Ovary (tissue), 3 donors: ENCODE results near the gene CCL23.

Source experiments
- EP300 ChIP-seq: sonication (generic); formaldehyde crosslinking; IDR thresholded peaks from one replicate; pipeline ENCODE4 v1.6.1; 2017; ENCODE audit warnings: antibody characterized with exemption
- TF ChIP-seq, protein P1 (sequence below), 3 donors: fragments of 450-650 bp in 2 of 3; fragments of 200-600 bp in 1 of 3; IDR thresholded peaks; one replicate each; pipeline versions ENCODE4 v1.5.1 to v1.8.0; 2016 to 2022; ENCODE audit warnings: antibody characterized with exemption in 3 of 3, mild to moderate bottlenecking in 1 of 3
- donor health status: DM: no; HTN: no; CAD: no.

DNA sequence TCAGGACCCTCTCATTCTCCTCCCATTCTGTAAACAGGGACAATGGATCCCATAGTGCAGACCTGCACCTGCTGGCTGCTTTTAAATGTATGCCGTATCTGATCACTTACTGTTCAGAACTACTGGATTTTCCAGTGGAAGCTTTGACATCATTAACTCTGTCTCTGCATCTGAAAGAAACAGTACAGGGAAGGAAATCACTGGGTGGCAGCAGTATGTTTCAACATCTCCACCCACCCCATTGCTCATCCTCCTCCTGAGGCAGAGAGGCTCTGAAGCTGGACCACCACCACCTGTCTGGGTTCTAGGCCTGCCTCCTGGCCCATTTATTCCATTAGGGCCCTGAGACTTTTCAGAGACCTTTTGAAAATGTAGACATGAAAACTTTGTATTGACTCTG lies 19.0 kb downstream of the CCL23 start:
- TF ChIP-seq, protein P1, sequence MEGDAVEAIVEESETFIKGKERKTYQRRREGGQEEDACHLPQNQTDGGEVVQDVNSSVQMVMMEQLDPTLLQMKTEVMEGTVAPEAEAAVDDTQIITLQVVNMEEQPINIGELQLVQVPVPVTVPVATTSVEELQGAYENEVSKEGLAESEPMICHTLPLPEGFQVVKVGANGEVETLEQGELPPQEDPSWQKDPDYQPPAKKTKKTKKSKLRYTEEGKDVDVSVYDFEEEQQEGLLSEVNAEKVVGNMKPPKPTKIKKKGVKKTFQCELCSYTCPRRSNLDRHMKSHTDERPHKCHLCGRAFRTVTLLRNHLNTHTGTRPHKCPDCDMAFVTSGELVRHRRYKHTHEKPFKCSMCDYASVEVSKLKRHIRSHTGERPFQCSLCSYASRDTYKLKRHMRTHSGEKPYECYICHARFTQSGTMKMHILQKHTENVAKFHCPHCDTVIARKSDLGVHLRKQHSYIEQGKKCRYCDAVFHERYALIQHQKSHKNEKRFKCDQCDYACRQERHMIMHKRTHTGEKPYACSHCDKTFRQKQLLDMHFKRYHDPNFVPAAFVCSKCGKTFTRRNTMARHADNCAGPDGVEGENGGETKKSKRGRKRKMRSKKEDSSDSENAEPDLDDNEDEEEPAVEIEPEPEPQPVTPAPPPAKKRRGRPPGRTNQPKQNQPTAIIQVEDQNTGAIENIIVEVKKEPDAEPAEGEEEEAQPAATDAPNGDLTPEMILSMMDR (IDR thresholded peaks at IDR 0.05), result no peak
- TF ChIP-seq EP300, result no peak
